ENCODE measurements around the gene NSUN2. TPM values are rescaled to one million over a fixed set of nuclear protein-coding genes. Genes with fewer than 3 reads are reported as not detected.

NSUN2 gene
- total RNA-seq, 4 donors from 2014 or later, result 29.9 to 77.1 (median 51.7) TPM

DNA sequence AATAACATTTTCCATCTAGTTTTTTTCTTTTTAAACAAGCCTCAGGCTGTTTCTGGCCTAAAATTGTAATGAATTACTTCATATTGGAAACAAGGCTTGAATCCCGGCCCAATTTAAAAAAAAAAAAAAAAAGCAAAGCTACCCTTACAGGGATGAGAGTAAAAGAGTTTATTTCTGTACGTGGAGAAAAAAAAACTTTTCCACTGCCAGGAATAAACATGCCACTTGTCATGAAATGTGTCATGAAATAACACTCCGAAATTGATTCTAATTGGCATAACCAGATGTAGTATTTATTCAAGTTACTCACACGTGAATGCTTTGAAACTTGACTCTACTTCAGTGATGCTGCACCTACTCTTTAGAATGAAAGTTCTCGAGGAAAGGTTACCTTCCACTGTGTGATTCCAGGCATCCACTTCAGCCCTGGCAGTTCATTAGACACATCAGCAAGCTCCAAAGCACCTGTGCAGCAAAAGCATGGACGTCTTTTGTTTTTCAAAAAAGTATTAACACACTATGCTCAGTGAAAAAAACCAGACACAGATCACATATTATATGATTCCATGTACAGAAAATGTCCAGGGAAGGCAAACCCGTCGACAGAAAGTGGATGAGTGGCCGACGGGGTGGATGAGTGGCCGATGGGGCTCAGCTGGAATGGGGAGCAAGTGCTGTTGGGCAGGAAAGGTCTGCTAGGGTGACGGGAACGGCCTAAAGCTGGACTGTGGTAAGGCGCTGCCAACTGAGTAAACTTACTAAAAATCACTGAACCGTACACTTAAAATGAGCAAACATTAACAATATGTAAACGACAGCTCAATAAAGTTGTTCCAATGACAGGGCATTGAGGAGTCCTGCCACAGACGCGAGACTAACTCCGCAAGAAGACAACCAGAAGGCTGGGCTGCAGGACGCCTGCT, 21.2 kb downstream of the NSUN2 start:
- Histone ChIP-seq H3K9me3 (no peaks in the 10 kb centered on the region), H3K4me3 (no peak overlapping the region), H3K27me3 (no peaks in the 10 kb centered on the region), H3K36me3 (peaks cover 1 to 76% (median 38%) of the 10 kb centered on the region in 4 donors), H3K27ac (no peak overlapping the region), H3K4me1 (peaks cover 0 to 3% (median 0%) of the 10 kb centered on the region in 4 donors)
- TF ChIP-seq CTCF (IDR thresholded peaks at IDR 0.05) (no peak), POLR2AphosphoS5 (IDR thresholded peaks at IDR 0.05) (no peak), EP300 (IDR thresholded peaks at IDR 0.05; ENCODE audit: low read depth) (no peak), POLR2A (IDR thresholded peaks at IDR 0.05) (no peak)
- intact Hi-C loops (cut with DNase I; ENCODE audit: low total_unique reads) (no loop called here), in situ Hi-C loops (cut with MboI; ENCODE audit: low pct_ligation_motif_present in 1 of 4, low pct_unique_long_range_greater_than_20kb in 1 of 4, low sequenced_read_pairs in 3 of 4) (loop anchor here in 1 of 4 donors (25.0 kb wide), 1 partner anchor 126 kb away; no protein-coding TSS in a partner anchor)
- no peak for DNase-seq
- WGBS, 2 donors (ENCODE audit: low coverage in 1 of 2), result 82 to 90% methylated on average over 14 to 20 of the region's 20 CpGs

- no peak overlapping the region for H3K4me3 ChIP-seq
- in situ Hi-C loops (cut with MboI; ENCODE audit: low pct_ligation_motif_present in 1 of 4, low pct_unique_long_range_greater_than_20kb in 1 of 4, low sequenced_read_pairs in 3 of 4), result loop anchor here in 1 of 4 donors (25.0 kb wide), 1 partner anchor 129 kb away; no protein-coding TSS in a partner anchor
- WGBS, 2 donors (ENCODE audit: low coverage in 1 of 2), result 86 to 97% methylated on average over 2 to 3 of the region's 3 CpGs
- TF ChIP-seq POLR2A (IDR thresholded peaks at IDR 0.05), result no peak
- intact Hi-C loops (cut with DNase I; ENCODE audit: low total_unique reads), result no loop called here
- H3K4me1 ChIP-seq, result no peaks in the 10 kb centered on the region
- no peak for DNase-seq
- no peaks in the 10 kb centered on the region for H3K9me3 ChIP-seq
- no peak overlapping the region for H3K27ac ChIP-seq
- H3K27me3 ChIP-seq, result no peaks in the 10 kb centered on the region
- H3K36me3 ChIP-seq, result peaks cover 1 to 79% (median 36%) of the 10 kb centered on the region in 4 donors
These were observed 24.8 kb downstream of the NSUN2 start for GRCh38 chr5:6608016-6608415.

GRCh38 chr5:6607559-6607936, 25.3 kb downstream of the NSUN2 start:
- Histone ChIP-seq H3K4me3 (no peak overlapping the region), H3K27ac (no peak overlapping the region), H3K9me3 (no peaks in the 10 kb centered on the region), H3K4me1 (no peaks in the 10 kb centered on the region), H3K27me3 (no peaks in the 10 kb centered on the region), H3K36me3 (peaks cover 1 to 83% (median 38%) of the 10 kb centered on the region in 4 donors)
- WGBS, 2 donors (ENCODE audit: low coverage in 1 of 2), result 90 to 92% methylated on average over 5 of the region's 5 CpGs
- no peak for DNase-seq
- in situ Hi-C loops (cut with MboI; ENCODE audit: low pct_ligation_motif_present in 1 of 4, low pct_unique_long_range_greater_than_20kb in 1 of 4, low sequenced_read_pairs in 3 of 4) (loop anchor here in 1 of 4 donors (25.0 kb wide), 1 partner anchor 130 kb away; no protein-coding TSS in a partner anchor), intact Hi-C loops (cut with DNase I; ENCODE audit: low total_unique reads) (no loop called here)
- TF ChIP-seq POLR2A (IDR thresholded peaks at IDR 0.05), result no peak
- no peak for TF ChIP-seq CTCF (IDR thresholded peaks at IDR 0.05)
- no peak for TF ChIP-seq EP300 (IDR thresholded peaks at IDR 0.05; ENCODE audit: low read depth)
- TF ChIP-seq POLR2AphosphoS5 (IDR thresholded peaks at IDR 0.05), result no peak

- H3K9me3 ChIP-seq, result no peaks in the 10 kb centered on the region
- no peak for DNase-seq
- intact Hi-C loops (cut with DNase I; ENCODE audit: low total_unique reads) (no loop called here), in situ Hi-C loops (cut with MboI; ENCODE audit: low pct_ligation_motif_present in 1 of 4, low pct_unique_long_range_greater_than_20kb in 1 of 4, low sequenced_read_pairs in 3 of 4) (loop anchor here in 1 of 4 donors (25.0 kb wide), 1 partner anchor 130 kb away; no protein-coding TSS in a partner anchor)
- H3K27ac ChIP-seq, result no peak overlapping the region
- peaks cover 1 to 85% (median 38%) of the 10 kb centered on the region in 4 donors for H3K36me3 ChIP-seq
- TF ChIP-seq POLR2A (IDR thresholded peaks at IDR 0.05), result no peak
- no peak for TF ChIP-seq EP300 (IDR thresholded peaks at IDR 0.05; ENCODE audit: low read depth)
- TF ChIP-seq CTCF (IDR thresholded peaks at IDR 0.05), result no peak
- TF ChIP-seq POLR2AphosphoS5 (IDR thresholded peaks at IDR 0.05), result no peak
- H3K4me3 ChIP-seq, result no peak overlapping the region
- 89 to 94% methylated on average over 5 to 9 of the region's 9 CpGs for WGBS, 2 donors (ENCODE audit: low coverage in 1 of 2)
- no peaks in the 10 kb centered on the region for H3K4me1 ChIP-seq
- H3K27me3 ChIP-seq, result no peaks in the 10 kb centered on the region
These were observed 25.8 kb downstream of the NSUN2 start for GRCh38 chr5:6606884-6607558.

Measured in transverse colon (tissue), 4 donors.